Measurements from ENCODE around the gene SERAC1. TPM values are rescaled to one million over a fixed set of nuclear protein-coding genes. Genes with fewer than 3 reads are reported as not detected.
A peak's percentile ranks its signal among the peaks of the same experiment; 100 is the strongest.

The SERAC1 gene
- total and polyA plus RNA-seq, 12 donors = 2.0 to 6.0 (median 4.8) TPM

- peak in 1 of 8 donors; percentile 39 for ATAC-seq
- Histone ChIP-seq H3K4me3 (no peak overlapping the region), H3K36me3 (peaks cover 0 to 78% (median 0%) of the 10 kb centered on the region in 9 donors), H3K9me3 (no peaks in the 10 kb centered on the region), H3K27me3 (no peaks in the 10 kb centered on the region), H3K27ac (no peak overlapping the region), H3K4me1 (no peaks in the 10 kb centered on the region)
- DNase-seq = no peak
- no peak for TF ChIP-seq CTCF (IDR thresholded peaks at IDR 0.05)
- intact Hi-C loops (cut with DNase I) = no loop called here
- 95 to 96% methylated on average over 6 of the region's 6 CpGs for WGBS, 2 donors
Measured at GRCh38 chr6:158115508-158115907, 52.6 kb downstream of the SERAC1 start.

DNA sequence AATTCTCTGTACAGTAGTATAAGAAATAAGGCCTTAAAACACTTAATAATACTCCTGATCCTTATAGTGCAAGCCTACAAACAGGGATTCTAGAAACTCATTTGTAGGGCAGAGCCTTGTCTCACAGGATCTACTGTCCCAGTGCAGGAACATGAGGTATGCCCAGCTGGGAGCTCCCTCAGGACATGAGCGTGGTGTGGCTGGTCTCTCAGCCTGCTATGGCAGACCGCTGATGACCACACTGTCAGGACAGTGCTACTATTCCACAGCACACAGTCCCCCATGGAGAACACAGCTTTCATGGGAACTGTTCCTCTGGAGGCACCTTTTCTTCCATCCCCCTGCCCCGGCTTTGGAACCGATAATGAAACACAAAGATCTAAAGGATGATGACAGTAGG, 53.0 kb downstream of the SERAC1 start:
- intact Hi-C loops (cut with DNase I) = no loop called here
- no peaks in the 10 kb centered on the region for H3K4me1 ChIP-seq
- H3K36me3 ChIP-seq = peaks cover 0 to 82% (median 0%) of the 10 kb centered on the region in 9 donors
- TF ChIP-seq CTCF (IDR thresholded peaks at IDR 0.05) = no peak
- ATAC-seq = no peak
- no peak for DNase-seq
- H3K4me3 ChIP-seq = no peak overlapping the region
- 94 to 99% methylated on average over 4 of the region's 4 CpGs for WGBS, 2 donors
- H3K9me3 ChIP-seq = no peaks in the 10 kb centered on the region
- H3K27ac ChIP-seq = no peak overlapping the region
- H3K27me3 ChIP-seq = no peaks in the 10 kb centered on the region

DNA sequence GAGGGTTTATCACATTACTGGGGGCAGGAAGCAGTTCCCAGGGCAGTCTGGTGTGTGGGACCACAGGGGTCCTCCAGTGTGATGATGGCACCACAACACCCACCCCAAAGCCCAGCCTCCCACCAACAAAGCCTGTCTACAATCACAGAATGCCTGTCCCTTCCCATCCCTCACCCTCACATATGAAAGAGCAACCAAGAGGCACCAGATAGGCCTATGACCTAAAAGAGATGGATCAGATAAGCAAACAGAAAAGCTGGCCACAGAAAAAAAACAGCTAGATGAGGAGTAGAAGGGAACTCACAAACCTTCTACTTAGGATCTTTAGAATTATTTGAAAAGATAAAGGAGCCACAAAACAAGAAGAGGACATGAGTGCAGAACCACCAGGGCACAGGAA, 54.3 kb downstream of the SERAC1 start:
- DNase-seq (no peak), ATAC-seq (no peak)
- H3K36me3 ChIP-seq = peaks cover 0 to 81% (median 4%) of the 10 kb centered on the region in 9 donors
- H3K27ac ChIP-seq = no peak overlapping the region
- no peaks in the 10 kb centered on the region for H3K4me1 ChIP-seq
- intact Hi-C loops (cut with DNase I) = no loop called here
- no peaks in the 10 kb centered on the region for H3K9me3 ChIP-seq
- TF ChIP-seq CTCF (IDR thresholded peaks at IDR 0.05) = no peak
- no peaks in the 10 kb centered on the region for H3K27me3 ChIP-seq
- no peak overlapping the region for H3K4me3 ChIP-seq

DNA sequence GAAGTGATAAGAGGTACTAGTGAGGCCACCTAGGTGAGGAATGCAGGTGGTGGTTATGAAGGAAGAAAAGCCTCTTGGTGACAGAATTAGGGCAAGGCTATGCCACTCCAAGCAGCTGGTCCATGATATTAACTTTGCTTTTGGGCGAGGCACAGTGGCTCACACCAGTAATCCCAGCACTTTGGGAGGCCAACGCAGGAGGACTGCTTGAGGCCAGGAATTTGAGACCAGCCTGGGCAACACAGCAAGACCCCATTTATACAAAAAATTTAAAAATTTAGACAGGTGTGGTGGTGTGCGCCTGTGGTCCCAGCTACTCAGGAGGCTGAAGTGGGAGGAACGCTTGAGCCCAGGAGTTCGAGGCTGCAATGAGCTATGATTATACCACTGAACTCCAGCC, 56.1 kb downstream of the SERAC1 start:
- Histone ChIP-seq H3K4me1 (no peaks in the 10 kb centered on the region), H3K36me3 (peaks cover 0 to 68% (median 4%) of the 10 kb centered on the region in 9 donors), H3K9me3 (no peaks in the 10 kb centered on the region), H3K27ac (no peak overlapping the region), H3K27me3 (no peaks in the 10 kb centered on the region), H3K4me3 (no peak overlapping the region)
- no peak for TF ChIP-seq CTCF (IDR thresholded peaks at IDR 0.05)
- ATAC-seq = no peak
- intact Hi-C loops (cut with DNase I) = no loop called here
- WGBS, 2 donors = 98 to 99% methylated on average over 5 of the region's 5 CpGs
- no peak for DNase-seq

Data from heart right ventricle (tissue), 16 donors.